NCI-H69 (cell line): ENCODE data around the gene ERN2.

ENCODE experiments used
- DNase-seq: peaks from one replicate; lab custom pipeline; 2025; lab: John Stamatoyannopoulos, UW

Gene ERN2

DNA sequence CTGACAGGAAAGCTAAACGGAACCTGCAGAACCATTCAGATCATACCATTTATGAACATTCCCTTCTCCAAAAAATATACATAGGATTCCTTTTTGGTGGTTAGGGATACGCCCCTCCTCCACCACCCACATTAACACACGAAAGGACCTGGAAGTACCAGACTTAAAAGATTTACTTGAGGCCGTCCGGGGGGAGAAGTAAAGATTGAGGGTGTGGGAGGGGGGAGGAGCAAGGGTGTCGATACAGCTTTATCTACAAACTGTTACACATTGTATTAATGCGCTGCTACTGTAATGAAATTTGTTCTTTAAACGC is 72.4 kb downstream of the ERN2 start:
- DNase-seq = no peak
